BLaER1 (cell line): ENCODE data around the gene MON1B.

Experiments used
- H3K27ac ChIP-seq: shearing (Covaris generic); formaldehyde crosslinking; 2 replicates; pipeline ENCODE4 v1.8.1; 2022
- H3K27me3 ChIP-seq: shearing (Covaris generic); formaldehyde crosslinking; 2 replicates; pipeline ENCODE4 v1.8.1; 2022
- H3K36me3 ChIP-seq: shearing (Covaris generic); formaldehyde crosslinking; 2 replicates; pipeline ENCODE4 v1.8.1; 2022
- H3K4me1 ChIP-seq: shearing (Covaris generic); formaldehyde crosslinking; 2 replicates; pipeline ENCODE4 v1.8.1; 2022
- H3K4me2 ChIP-seq: shearing (Covaris generic); formaldehyde crosslinking; 2 replicates; pipeline ENCODE4 v1.8.1; 2022
- H3K4me3 ChIP-seq: shearing (Covaris generic); formaldehyde crosslinking; 2 replicates; pipeline ENCODE4 v1.8.1; 2022
- H3K9ac ChIP-seq: shearing (Covaris generic); formaldehyde crosslinking; 2 replicates; pipeline ENCODE4 v1.8.1; 2022
- H3K9me3 ChIP-seq: shearing (Covaris generic); formaldehyde crosslinking; 2 replicates; pipeline ENCODE4 v1.8.1; 2022
- H4K20me1 ChIP-seq: shearing (Covaris generic); formaldehyde crosslinking; 2 replicates; pipeline ENCODE4 v1.8.1; 2022
- Cebpa-rat ChIP-seq: shearing (Covaris generic); IDR thresholded peaks from 2 replicates; pipeline ENCODE4 v1.8.1; 2022

Gene MON1B

GRCh38 chr16:77213542-77214106, 22.6 kb downstream of the MON1B start:
- Histone ChIP-seq H3K27ac (no peak overlapping the region), H3K4me3 (no peak overlapping the region), H3K27me3 (no peaks in the 10 kb centered on the region), H3K9me3 (no peaks in the 10 kb centered on the region), H4K20me1 (peaks cover 8% of the 10 kb centered on the region), H3K4me1 (peaks cover 24% of the 10 kb centered on the region), H3K4me2 (peak overlapping the region; percentile 84), H3K36me3 (no peaks in the 10 kb centered on the region), H3K9ac (no peak overlapping the region)
- no peak for TF ChIP-seq Cebpa-rat

GRCh38 chr16:77214411-77215138, 23.6 kb downstream of the MON1B start:
- Histone ChIP-seq H3K4me3 (no peak overlapping the region), H3K27ac (no peak overlapping the region), H3K36me3 (0 out of 2 replicates have a peak, but pooled peaks cover 3% of the 10 kb centered on the region), H3K27me3 (no peaks in the 10 kb centered on the region), H3K9me3 (no peaks in the 10 kb centered on the region), H3K9ac (no peak overlapping the region), H3K4me2 (no peak overlapping the region; the same call in 1 of the 2 replicates), H4K20me1 (peaks cover 8% of the 10 kb centered on the region), H3K4me1 (peaks cover 29% of the 10 kb centered on the region)
- TF ChIP-seq Cebpa-rat: no peak

GRCh38 chr16:77219437-77219836, 28.4 kb downstream of the MON1B start:
- no peak overlapping the region for H3K4me3 ChIP-seq
- peak overlapping the region; percentile 72 for H3K4me2 ChIP-seq
- no peaks in the 10 kb centered on the region for H3K9me3 ChIP-seq
- peaks cover 22% of the 10 kb centered on the region for H3K4me1 ChIP-seq
- H3K9ac ChIP-seq: no peak overlapping the region
- no peak overlapping the region for H3K27ac ChIP-seq
- no peaks in the 10 kb centered on the region for H3K27me3 ChIP-seq
- peaks cover 11% of the 10 kb centered on the region; the same call in 1 of the 2 replicates for H3K36me3 ChIP-seq
- H4K20me1 ChIP-seq: no peaks in the 10 kb centered on the region
- TF ChIP-seq Cebpa-rat: no peak

- H3K9me3 ChIP-seq: no peaks in the 10 kb centered on the region
- H3K4me3 ChIP-seq: no peak overlapping the region
- no peak for TF ChIP-seq Cebpa-rat
- H3K9ac ChIP-seq: no peak overlapping the region
- no peaks in the 10 kb centered on the region for H3K27me3 ChIP-seq
- H3K4me2 ChIP-seq: peak overlapping the region; percentile 72
- peaks cover 11% of the 10 kb centered on the region; the same call in 1 of the 2 replicates for H3K36me3 ChIP-seq
- H3K27ac ChIP-seq: peak overlapping the region; percentile 38; the same call in 1 of the 2 replicates
- peaks cover 18% of the 10 kb centered on the region for H3K4me1 ChIP-seq
- H4K20me1 ChIP-seq: no peaks in the 10 kb centered on the region
These were observed 29.4 kb downstream of the MON1B start for GRCh38 chr16:77220427-77220826.

DNA sequence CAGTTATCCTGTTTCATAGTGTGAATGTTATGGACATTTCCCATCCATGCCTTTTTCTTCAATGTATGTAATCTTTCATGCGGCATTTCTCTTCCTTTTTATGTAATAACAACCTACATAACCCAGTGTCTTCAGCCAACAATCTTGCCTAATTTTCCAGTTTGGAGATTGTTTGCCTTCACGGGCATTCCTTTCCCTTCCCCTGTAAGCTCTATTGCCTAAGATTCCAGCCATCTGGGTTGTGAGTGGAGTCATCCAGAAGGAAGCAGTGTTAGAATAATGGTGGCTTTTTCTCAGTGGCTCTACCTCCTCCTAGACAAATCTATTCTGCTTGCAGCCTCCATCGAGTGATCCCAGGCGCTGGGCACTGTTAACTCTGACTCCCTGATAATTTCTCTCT, 30.5 kb downstream of the MON1B start:
- peaks cover 11% of the 10 kb centered on the region; the same call in 1 of the 2 replicates for H3K36me3 ChIP-seq
- H4K20me1 ChIP-seq: no peaks in the 10 kb centered on the region
- no peaks in the 10 kb centered on the region for H3K9me3 ChIP-seq
- no peak overlapping the region for H3K4me3 ChIP-seq
- no peaks in the 10 kb centered on the region for H3K27me3 ChIP-seq
- H3K4me2 ChIP-seq: no peak overlapping the region
- no peak overlapping the region for H3K9ac ChIP-seq
- no peak for TF ChIP-seq Cebpa-rat
- peaks cover 18% of the 10 kb centered on the region for H3K4me1 ChIP-seq
- H3K27ac ChIP-seq: no peak overlapping the region

GRCh38 chr16:77223184-77223583, 32.2 kb downstream of the MON1B start:
- Histone ChIP-seq H4K20me1 (no peaks in the 10 kb centered on the region), H3K9ac (no peak overlapping the region), H3K27ac (no peak overlapping the region), H3K9me3 (no peaks in the 10 kb centered on the region), H3K4me2 (no peak overlapping the region), H3K36me3 (peaks cover 11% of the 10 kb centered on the region; the same call in 1 of the 2 replicates), H3K4me1 (peaks cover 18% of the 10 kb centered on the region), H3K27me3 (no peaks in the 10 kb centered on the region), H3K4me3 (no peak overlapping the region)
- TF ChIP-seq Cebpa-rat: no peak

DNA sequence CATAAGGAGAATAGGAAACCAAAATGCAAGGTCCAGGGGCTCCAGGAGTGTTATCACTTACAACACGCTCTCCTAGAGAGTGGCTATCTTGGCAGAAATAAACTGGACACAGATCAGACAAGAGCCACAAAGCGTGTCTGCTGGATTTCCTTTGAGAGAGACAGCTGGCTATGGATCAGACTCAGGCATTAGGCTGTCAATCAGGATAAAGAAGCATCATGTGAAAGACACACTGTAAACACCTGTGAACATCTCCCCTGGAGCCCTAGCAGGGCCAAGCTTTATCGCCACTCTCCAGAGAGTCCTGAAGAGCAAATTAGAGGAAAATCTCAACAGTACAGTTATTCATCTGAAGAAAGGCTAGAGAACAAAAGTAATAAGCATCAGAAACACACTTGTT, 34.2 kb downstream of the MON1B start:
- TF ChIP-seq Cebpa-rat: no peak
- Histone ChIP-seq H3K27me3 (no peaks in the 10 kb centered on the region), H3K4me2 (no peak overlapping the region), H3K9ac (no peak overlapping the region), H3K36me3 (peaks cover 8% of the 10 kb centered on the region; the same call in 1 of the 2 replicates), H3K27ac (no peak overlapping the region), H4K20me1 (no peaks in the 10 kb centered on the region), H3K4me3 (no peak overlapping the region), H3K9me3 (no peaks in the 10 kb centered on the region), H3K4me1 (peaks cover 7% of the 10 kb centered on the region)

DNA sequence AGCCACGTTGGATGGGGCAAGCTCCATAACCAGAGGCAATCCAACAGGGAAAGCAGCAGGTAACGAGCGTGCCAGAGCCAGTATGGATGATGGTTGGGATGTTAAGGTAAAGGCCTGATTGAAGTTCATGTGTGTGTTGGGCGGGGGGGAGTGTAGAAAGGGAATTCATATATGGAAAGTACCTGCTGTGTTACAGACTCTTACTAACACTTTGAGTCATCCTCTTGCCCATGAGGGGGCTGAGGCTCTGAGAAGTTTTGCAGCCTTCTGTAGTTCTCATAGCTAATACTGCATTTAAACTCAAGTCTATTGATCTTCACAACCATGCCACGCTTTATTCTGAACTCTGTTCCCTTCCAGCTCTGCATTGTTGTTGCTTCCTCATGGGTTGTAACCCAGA, 36.8 kb downstream of the MON1B start:
- H3K9ac ChIP-seq: no peak overlapping the region
- H3K27me3 ChIP-seq: no peaks in the 10 kb centered on the region
- H3K27ac ChIP-seq: no peak overlapping the region
- H3K36me3 ChIP-seq: peaks cover 4% of the 10 kb centered on the region; the same call in 1 of the 2 replicates
- H4K20me1 ChIP-seq: no peaks in the 10 kb centered on the region
- no peaks in the 10 kb centered on the region for H3K9me3 ChIP-seq
- no peak overlapping the region for H3K4me3 ChIP-seq
- H3K4me2 ChIP-seq: no peak overlapping the region
- no peak for TF ChIP-seq Cebpa-rat
- H3K4me1 ChIP-seq: no peaks in the 10 kb centered on the region

DNA sequence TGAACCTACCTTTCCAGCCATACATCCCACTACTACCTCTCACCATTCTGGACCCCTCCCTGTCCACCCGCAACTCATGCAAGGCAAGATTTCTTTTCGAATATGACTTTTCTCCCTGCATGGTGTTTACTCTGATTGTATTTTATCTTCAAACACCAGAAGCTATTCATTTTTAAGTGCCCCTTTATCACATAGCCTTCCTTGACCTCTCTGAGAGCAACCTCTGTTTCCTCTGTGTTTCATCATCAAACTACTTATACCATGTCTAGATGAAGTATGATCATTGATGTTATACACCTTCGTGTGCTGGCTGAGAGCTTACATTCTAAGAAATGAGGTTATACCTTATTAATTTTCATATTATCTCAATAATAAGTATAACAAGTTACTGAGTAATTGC, 40.1 kb downstream of the MON1B start:
- no peaks in the 10 kb centered on the region for H3K9me3 ChIP-seq
- no peaks in the 10 kb centered on the region for H3K27me3 ChIP-seq
- no peak for TF ChIP-seq Cebpa-rat
- no peak overlapping the region for H3K27ac ChIP-seq
- H3K9ac ChIP-seq: no peak overlapping the region
- H4K20me1 ChIP-seq: no peaks in the 10 kb centered on the region
- no peaks in the 10 kb centered on the region for H3K4me1 ChIP-seq
- H3K4me3 ChIP-seq: no peak overlapping the region
- no peak overlapping the region for H3K4me2 ChIP-seq
- H3K36me3 ChIP-seq: no peaks in the 10 kb centered on the region

DNA sequence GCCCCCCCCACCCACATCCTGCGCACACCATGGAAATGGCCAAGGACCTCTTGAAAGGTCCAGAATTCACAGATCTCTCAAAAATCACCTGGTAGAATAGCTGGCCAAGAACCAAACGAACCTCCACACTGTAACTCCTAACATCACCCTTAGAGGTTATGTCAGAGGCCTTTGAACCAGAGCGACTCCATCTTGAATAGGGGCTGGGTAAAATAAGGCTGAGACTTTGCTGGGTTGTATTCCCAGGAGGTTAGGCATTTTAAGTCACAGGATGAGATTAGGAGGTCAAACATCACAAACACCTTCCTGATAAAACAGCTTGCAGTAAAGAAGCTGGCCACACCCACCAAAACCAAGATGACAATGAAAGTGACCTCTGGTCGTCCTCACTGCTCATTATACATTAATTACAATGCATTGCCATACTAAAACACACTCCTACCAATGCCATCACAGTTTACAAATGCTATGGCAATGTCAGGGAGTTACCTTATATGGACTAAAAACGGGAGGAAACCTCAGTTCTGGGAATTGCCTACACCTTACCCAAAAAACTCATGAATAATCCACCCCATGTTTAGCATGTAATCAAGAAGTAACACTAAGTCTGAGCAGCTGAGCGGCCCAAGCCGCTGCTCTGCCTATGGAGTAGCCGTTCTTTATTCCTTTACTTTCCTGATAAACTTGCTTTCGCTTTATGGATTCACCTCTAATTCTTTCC, 43.0 kb downstream of the MON1B start:
- H3K4me1 ChIP-seq: peaks cover 4% of the 10 kb centered on the region; the same call in 1 of the 2 replicates
- TF ChIP-seq Cebpa-rat: no peak

More for the DNA sequence above, 43.0 kb downstream of the MON1B start:
- H4K20me1 ChIP-seq: no peaks in the 10 kb centered on the region
- no peak overlapping the region for H3K4me3 ChIP-seq
- H3K27me3 ChIP-seq: no peaks in the 10 kb centered on the region
- H3K9me3 ChIP-seq: no peaks in the 10 kb centered on the region
- no peak overlapping the region for H3K27ac ChIP-seq
- no peaks in the 10 kb centered on the region for H3K36me3 ChIP-seq
- no peak overlapping the region for H3K9ac ChIP-seq
- H3K4me2 ChIP-seq: no peak overlapping the region
